ENCODE measurements around the gene ABHD5. TPM values are rescaled to one million over a fixed set of nuclear protein-coding genes. Genes with fewer than 3 reads are reported as not detected.

ABHD5 gene
- total RNA-seq, 2 experiments from 2014 or later: 6.5 to 7.9 TPM

DNA sequence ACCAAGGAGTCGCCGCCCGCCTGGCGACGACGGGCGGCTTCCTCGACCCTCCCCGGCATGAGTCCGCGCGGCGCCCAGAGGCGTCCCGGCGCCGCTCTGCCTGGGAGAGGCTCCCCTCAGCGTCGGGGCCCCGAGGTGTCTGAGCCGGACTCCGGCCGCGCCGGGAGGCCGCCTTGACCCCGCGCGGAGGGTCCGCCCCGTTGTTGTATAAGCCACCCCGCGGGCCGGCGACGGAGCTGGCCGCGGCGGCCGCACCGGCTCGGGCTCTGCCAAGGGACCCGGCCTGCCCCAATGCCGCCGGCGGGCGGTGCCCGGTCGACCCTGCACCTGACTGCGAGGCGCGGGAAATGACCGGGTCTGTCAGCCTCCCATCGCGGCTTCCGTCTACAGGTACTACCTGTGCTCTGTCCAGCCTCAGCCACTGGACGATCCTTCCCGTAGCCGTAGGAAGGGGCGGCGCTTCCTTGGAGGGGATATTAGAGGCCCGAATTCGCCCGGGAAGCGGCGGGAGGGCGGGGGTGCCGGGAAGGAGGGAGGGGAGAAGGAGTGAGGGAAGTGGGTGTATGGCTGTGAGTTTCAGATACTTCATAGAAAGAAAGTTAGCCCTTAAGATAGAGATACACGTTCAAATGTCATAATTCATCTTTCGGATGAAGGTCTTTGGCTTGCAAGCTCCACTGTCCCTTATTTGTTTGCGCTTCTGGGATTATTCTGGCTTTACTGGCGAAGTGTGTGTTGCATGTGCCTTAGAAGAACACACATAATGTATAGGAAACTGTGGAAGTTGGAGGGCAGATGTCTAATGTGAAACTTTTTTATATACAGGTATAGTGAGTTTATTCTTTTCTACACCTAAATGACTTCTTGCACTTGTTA, 620 bp downstream of the ABHD5 start:
- no TSS peak for BruUV-seq (replicated peaks)
- peak overlapping the region; percentile 11 for H3K27ac ChIP-seq (ENCODE audit: low read depth, low read length, poor library complexity, severe bottlenecking)
- intact Hi-C loops (cut with micrococcal nuclease; ENCODE audit: unreplicated experiment): loop anchor here (5.0 kb wide), 2 partner anchors 69 to 306 kb away; partner anchors contain the start of gene ANO10

DNA sequence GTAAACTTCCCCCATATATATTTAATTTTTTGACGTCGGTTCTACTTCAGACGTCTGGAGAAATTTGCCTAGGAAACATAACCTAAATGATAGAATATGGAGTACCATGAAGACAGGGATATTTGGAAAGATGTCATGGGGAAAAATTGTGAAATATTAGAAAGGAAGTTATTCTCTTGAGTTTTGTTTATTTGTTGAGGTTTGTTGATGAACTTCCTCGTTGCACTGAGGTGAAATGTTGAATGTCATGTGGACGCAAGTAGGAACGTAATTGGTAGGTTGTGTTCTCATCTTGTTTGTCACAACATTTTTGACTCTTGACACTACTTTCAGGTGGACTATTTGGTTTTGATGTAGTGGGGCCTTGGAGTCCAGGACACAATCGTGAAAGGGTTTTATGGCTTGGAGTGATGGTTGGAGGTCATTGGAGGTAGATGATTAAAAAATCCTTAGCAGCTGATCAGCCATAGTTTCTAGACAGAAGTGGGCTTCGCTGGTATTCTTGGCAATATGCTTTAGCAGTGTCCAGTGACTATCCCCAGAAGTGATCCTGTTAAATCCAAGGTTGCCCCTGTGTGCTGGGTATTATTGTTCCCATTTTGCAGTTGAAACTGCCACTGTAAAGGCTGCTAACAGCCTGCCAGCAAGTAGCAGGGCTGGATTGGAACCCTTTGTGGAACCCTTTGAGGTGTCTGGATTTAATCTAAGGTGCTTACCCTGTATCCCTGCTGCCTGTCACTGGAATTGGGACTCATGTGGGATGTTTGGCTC, 1.5 kb downstream of the ABHD5 start:
- no peak for TF ChIP-seq EZH2phosphoT487 (IDR thresholded peaks at IDR 0.05; ENCODE audit: borderline replicate concordance, low read depth, low read length)
- TF ChIP-seq, protein P1, sequence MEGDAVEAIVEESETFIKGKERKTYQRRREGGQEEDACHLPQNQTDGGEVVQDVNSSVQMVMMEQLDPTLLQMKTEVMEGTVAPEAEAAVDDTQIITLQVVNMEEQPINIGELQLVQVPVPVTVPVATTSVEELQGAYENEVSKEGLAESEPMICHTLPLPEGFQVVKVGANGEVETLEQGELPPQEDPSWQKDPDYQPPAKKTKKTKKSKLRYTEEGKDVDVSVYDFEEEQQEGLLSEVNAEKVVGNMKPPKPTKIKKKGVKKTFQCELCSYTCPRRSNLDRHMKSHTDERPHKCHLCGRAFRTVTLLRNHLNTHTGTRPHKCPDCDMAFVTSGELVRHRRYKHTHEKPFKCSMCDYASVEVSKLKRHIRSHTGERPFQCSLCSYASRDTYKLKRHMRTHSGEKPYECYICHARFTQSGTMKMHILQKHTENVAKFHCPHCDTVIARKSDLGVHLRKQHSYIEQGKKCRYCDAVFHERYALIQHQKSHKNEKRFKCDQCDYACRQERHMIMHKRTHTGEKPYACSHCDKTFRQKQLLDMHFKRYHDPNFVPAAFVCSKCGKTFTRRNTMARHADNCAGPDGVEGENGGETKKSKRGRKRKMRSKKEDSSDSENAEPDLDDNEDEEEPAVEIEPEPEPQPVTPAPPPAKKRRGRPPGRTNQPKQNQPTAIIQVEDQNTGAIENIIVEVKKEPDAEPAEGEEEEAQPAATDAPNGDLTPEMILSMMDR (conservative IDR thresholded peaks at IDR 0.05; ENCODE audit: low read length): no peak
- intact Hi-C loops (cut with micrococcal nuclease; ENCODE audit: unreplicated experiment): loop anchor here (5.0 kb wide), 2 partner anchors 70 to 305 kb away; partner anchors contain the start of gene ANO10
- no peaks in the 10 kb centered on the region for H3K9me3 ChIP-seq (ENCODE audit: low read length)
- H3K4me2 ChIP-seq (ENCODE audit: low read length): peak overlapping the region; percentile 87
- peaks cover 20% of the 10 kb centered on the region for H3K4me1 ChIP-seq (ENCODE audit: insufficient read depth, low read length, poor library complexity, severe bottlenecking)
- no TSS peak for BruUV-seq (replicated peaks)
- H3K36me3 ChIP-seq (ENCODE audit: insufficient read depth, low read length): no peaks in the 10 kb centered on the region
- CTCF ChIA-PET (ENCODE audit: unreplicated experiment): no interaction called here
- no peaks in the 10 kb centered on the region for H4K20me1 ChIP-seq (ENCODE audit: insufficient read depth, low read length)
- peak overlapping the region; percentile 73 for H3K4me3 ChIP-seq (ENCODE audit: low read depth, low read length, poor library complexity, severe bottlenecking)
- H2AFZ ChIP-seq (ENCODE audit: low read length): peak overlapping the region; percentile 85
- H3K27ac ChIP-seq (ENCODE audit: low read depth, low read length, poor library complexity, severe bottlenecking): no peak overlapping the region
- DNase-seq (ENCODE audit: low spot score): no peak
- H3K79me2 ChIP-seq (ENCODE audit: insufficient read depth, low read depth, low read length): no peaks in the 10 kb centered on the region; the same call in 1 of the 2 replicates
- POLR2A ChIA-PET: no interaction called here
- no peaks in the 10 kb centered on the region for H3K9me2 ChIP-seq (ENCODE audit: insufficient read depth, low read length)

More for the DNA sequence above, 620 bp downstream of the ABHD5 start:
- Histone ChIP-seq H3K9me3 (ENCODE audit: low read length) (no peaks in the 10 kb centered on the region), H3K4me2 (ENCODE audit: low read length) (peak overlapping the region; percentile 87), H3K36me3 (ENCODE audit: insufficient read depth, low read length) (no peaks in the 10 kb centered on the region), H3K79me2 (ENCODE audit: insufficient read depth, low read depth, low read length) (no peaks in the 10 kb centered on the region; the same call in 1 of the 2 replicates), H3K4me1 (ENCODE audit: insufficient read depth, low read length, poor library complexity, severe bottlenecking) (peaks cover 20% of the 10 kb centered on the region), H2AFZ (ENCODE audit: low read length) (peak overlapping the region; percentile 85), H3K4me3 (ENCODE audit: low read depth, low read length, poor library complexity, severe bottlenecking) (peak overlapping the region; percentile 73), H4K20me1 (ENCODE audit: insufficient read depth, low read length) (no peaks in the 10 kb centered on the region), H3K9me2 (ENCODE audit: insufficient read depth, low read length) (no peaks in the 10 kb centered on the region)
- CTCF ChIA-PET (ENCODE audit: unreplicated experiment): no interaction called here
- DNase-seq (ENCODE audit: low spot score): peak; percentile 57
- POLR2A ChIA-PET: interaction anchor here (1.6 kb wide), 1 partner anchor 10 kb away, joined by 8 read pairs; no protein-coding TSS in a partner anchor
- TF ChIP-seq, protein P1 (conservative IDR thresholded peaks at IDR 0.05; ENCODE audit: low read length): no peak
- TF ChIP-seq EZH2phosphoT487 (IDR thresholded peaks at IDR 0.05; ENCODE audit: borderline replicate concordance, low read depth, low read length): no peak
